ENCODE data around the gene FAM210A. TPM values are rescaled to one million over a fixed set of nuclear protein-coding genes. Genes with fewer than 3 reads are reported as not detected.

FAM210A gene
- total RNA-seq, 2 donors from 2014 or later, result 10.3 to 12.4 TPM

GRCh38 chr18:13745696-13746095, 19.3 kb upstream of the FAM210A start:
- Histone ChIP-seq H3K27me3 (replicated peaks; ENCODE audit: insufficient read depth) (no peaks in the 10 kb centered on the region), H3K36me3 (peaks cover 0 to 5% of the 10 kb centered on the region in 2 donors), H3K4me3 (no peak overlapping the region), H3K9me3 (no peaks in the 10 kb centered on the region), H3K4me1 (replicated peaks) (no peaks in the 10 kb centered on the region), H3K27ac (no peak overlapping the region)
- WGBS, result 56% methylated on average over 3 of the region's 3 CpGs
- intact Hi-C loops (cut with DNase I), result no loop called here
- no peak for DNase-seq (ENCODE audit: low spot score)
- TF ChIP-seq POLR2AphosphoS5 (IDR thresholded peaks at IDR 0.05), result no peak
- TF ChIP-seq CTCF (IDR thresholded peaks at IDR 0.05), result no peak

- WGBS, result 71% methylated on average over 2 of the region's 2 CpGs
- intact Hi-C loops (cut with DNase I), result no loop called here
These were observed 9.3 kb upstream of the FAM210A start for GRCh38 chr18:13735681-13736080.

GRCh38 chr18:13730481-13730880, 4.1 kb upstream of the FAM210A start:
- no peaks in the 10 kb centered on the region for H3K4me1 ChIP-seq (replicated peaks)
- TF ChIP-seq POLR2AphosphoS5 (IDR thresholded peaks at IDR 0.05) (no peak), POLR2A (IDR thresholded peaks at IDR 0.05) (no peak), CTCF (IDR thresholded peaks at IDR 0.05) (no peak)
- WGBS, result 80% methylated on average over 1 of the region's 1 CpG
- DNase-seq (ENCODE audit: low spot score), result no peak
- H3K4me3 ChIP-seq, result no peak overlapping the region
- H3K9me3 ChIP-seq, result no peaks in the 10 kb centered on the region
- intact Hi-C loops (cut with DNase I), result no loop called here
- H3K36me3 ChIP-seq, result no peaks in the 10 kb centered on the region
- H3K27ac ChIP-seq, result no peak overlapping the region
- H3K27me3 ChIP-seq (replicated peaks; ENCODE audit: insufficient read depth), result no peaks in the 10 kb centered on the region

More at GRCh38 chr18:13735681-13736080, 9.3 kb upstream of the FAM210A start:
- Histone ChIP-seq H3K27ac (no peak overlapping the region), H3K36me3 (peaks cover 0 to 3% of the 10 kb centered on the region in 2 donors), H3K4me3 (no peak overlapping the region), H3K27me3 (replicated peaks; ENCODE audit: insufficient read depth) (no peaks in the 10 kb centered on the region), H3K9me3 (no peaks in the 10 kb centered on the region), H3K4me1 (replicated peaks) (no peaks in the 10 kb centered on the region)
- no peak for DNase-seq (ENCODE audit: low spot score)
- no peak for TF ChIP-seq POLR2A (IDR thresholded peaks at IDR 0.05)
- no peak for TF ChIP-seq POLR2AphosphoS5 (IDR thresholded peaks at IDR 0.05)
- no peak for TF ChIP-seq CTCF (IDR thresholded peaks at IDR 0.05)

- H3K4me1 ChIP-seq (replicated peaks), result no peaks in the 10 kb centered on the region
- intact Hi-C loops (cut with DNase I), result loop anchor here (2.0 to 10.0 kb wide), 4 partner anchors 170 to 510 kb away; partner anchors contain the start of gene LDLRAD4
- peak; percentile 17 for DNase-seq (ENCODE audit: low spot score)
- no peaks in the 10 kb centered on the region for H3K36me3 ChIP-seq
- no peak for TF ChIP-seq POLR2A (IDR thresholded peaks at IDR 0.05)
- no peak for TF ChIP-seq POLR2AphosphoS5 (IDR thresholded peaks at IDR 0.05)
- TF ChIP-seq CTCF (IDR thresholded peaks at IDR 0.05), result no peak
- H3K9me3 ChIP-seq, result no peaks in the 10 kb centered on the region
- H3K27me3 ChIP-seq (replicated peaks; ENCODE audit: insufficient read depth), result no peaks in the 10 kb centered on the region
- 0% methylated on average over 30 of the region's 30 CpGs for WGBS
- peak overlapping the region; percentile 77 to 91 for H3K4me3 ChIP-seq
- H3K27ac ChIP-seq, result peak overlapping the region; percentile 88 to 93
These were observed 594 bp upstream of the FAM210A start for GRCh38 chr18:13726972-13727331.

GRCh38 chr18:13725566-13726231, 659 bp downstream of the FAM210A start:
- H3K4me3 ChIP-seq, result peak overlapping the region; percentile 77 to 91
- no peak for TF ChIP-seq POLR2A (IDR thresholded peaks at IDR 0.05)
- TF ChIP-seq CTCF (IDR thresholded peaks at IDR 0.05), result no peak
- TF ChIP-seq POLR2AphosphoS5 (IDR thresholded peaks at IDR 0.05), result no peak
- DNase-seq (ENCODE audit: low spot score), result no peak
- 3% methylated on average over 35 of the region's 35 CpGs for WGBS
- intact Hi-C loops (cut with DNase I), result loop anchor here (2.0 to 10.0 kb wide), 4 partner anchors 168 to 508 kb away; partner anchors contain the start of gene LDLRAD4
- H3K36me3 ChIP-seq, result no peaks in the 10 kb centered on the region
- no peaks in the 10 kb centered on the region for H3K9me3 ChIP-seq
- no peaks in the 10 kb centered on the region for H3K27me3 ChIP-seq (replicated peaks; ENCODE audit: insufficient read depth)
- H3K4me1 ChIP-seq (replicated peaks), result no peaks in the 10 kb centered on the region
- H3K27ac ChIP-seq, result peak overlapping the region; percentile 88 to 93

Data from prostate gland (tissue), 2 donors.